Urinary bladder (tissue), 4 donors: ENCODE measurements around the gene DNAH14. TPM values are rescaled to one million over a fixed set of nuclear protein-coding genes. Genes with fewer than 3 reads are reported as not detected.
"Not testable (repeated sequence)": the region's sequence is repeated elsewhere in the genome, so short reads cannot be mapped to it uniquely, and the experiment has no call there.

ENCODE experiments used
- DNase-seq: peaks from one replicate; pipeline ENCODE4 v3.0.0-alpha.2; 2015; ENCODE audit errors: extremely low spot score
- H3K27ac ChIP-seq: one replicate; pipeline ENCODE4 v1.5.1; 2013; ENCODE audit warnings: low read depth, mild to moderate bottlenecking, moderate library complexity
- H3K36me3 ChIP-seq: one replicate; pipeline ENCODE4 v1.6.1; 2013; ENCODE audit warnings: mild to moderate bottlenecking, moderate library complexity; ENCODE audit not compliant: insufficient read depth
- H3K4me1 ChIP-seq: one replicate; pipeline ENCODE4 v1.6.1; 2013; ENCODE audit warnings: mild to moderate bottlenecking, moderate library complexity; ENCODE audit not compliant: insufficient read depth
- H3K4me3 ChIP-seq: one replicate; pipeline ENCODE4 v1.5.1; 2013; ENCODE audit warnings: low read depth, low read length
- WGBS: extraction: QIAGEN DNeasy Blood & Tissue Kit; methylation state at CpG from one replicate; pipeline ENCODE4 v1.1.7; 2013; 5-methylcytosine and 5-hydroxymethylcytosine counted together
- polyA plus RNA-seq: library from polyadenylated mRNA; stranded (reverse); fragments of 200-250 nt; gene quantifications from one replicate; pipeline ENCODE4 v1.2.3, GENCODE V29; 2013
- total RNA-seq: library from RNA; depleted of rRNA; stranded (reverse); fragments of >200 nt; gene quantifications from one replicate; pipeline ENCODE4 v1.2.3, GENCODE V29; 2014
- donor health status: healthy with polysubstance abuse.
- donor health status: healthy.

The DNAH14 gene
- total and polyA plus RNA-seq, 2 donors: 2.8 to 70.4 TPM

GRCh38 chr1:224991550-224991949 lies 62.1 kb downstream of the DNAH14 start:
- not testable (repeated sequence) for H3K36me3 ChIP-seq, H3K4me1 ChIP-seq, H3K4me3 ChIP-seq, H3K27ac ChIP-seq, DNase-seq
- WGBS: 97% methylated on average over 5 of the region's 5 CpGs

- H3K4me1 ChIP-seq: no peaks in the 10 kb centered on the region
These were observed 66.1 kb downstream of the DNAH14 start for GRCh38 chr1:224995602-224996001.

GRCh38 chr1:224996266-224996665 lies 66.8 kb downstream of the DNAH14 start:
- no peak for DNase-seq
- Histone ChIP-seq H3K27ac (no peak overlapping the region), H3K4me1 (no peaks in the 10 kb centered on the region), H3K4me3 (no peak overlapping the region), H3K36me3 (no peaks in the 10 kb centered on the region)
- 89% methylated on average over 1 of the region's 1 CpG for WGBS

More at GRCh38 chr1:224995602-224996001, 66.1 kb downstream of the DNAH14 start:
- no peak for DNase-seq
- H3K27ac ChIP-seq: no peak overlapping the region
- 93% methylated on average over 1 of the region's 1 CpG for WGBS
- H3K4me3 ChIP-seq: no peak overlapping the region
- H3K36me3 ChIP-seq: no peaks in the 10 kb centered on the region

- Histone ChIP-seq H3K4me3 (no peak overlapping the region), H3K36me3 (no peaks in the 10 kb centered on the region), H3K4me1 (no peaks in the 10 kb centered on the region), H3K27ac (no peak overlapping the region)
- 91% methylated on average over 2 of the region's 2 CpGs for WGBS
- no peak for DNase-seq
These were observed 68.7 kb downstream of the DNAH14 start for GRCh38 chr1:224998185-224998584.

GRCh38 chr1:225004396-225004795 lies 74.9 kb downstream of the DNAH14 start:
- no peak overlapping the region for H3K4me3 ChIP-seq
- H3K36me3 ChIP-seq: no peaks in the 10 kb centered on the region
- DNase-seq: no peak
- WGBS: 98% methylated on average over 1 of the region's 1 CpG
- no peaks in the 10 kb centered on the region for H3K4me1 ChIP-seq
- no peak overlapping the region for H3K27ac ChIP-seq

- not testable (repeated sequence) for H3K27ac ChIP-seq, H3K36me3 ChIP-seq, H3K4me3 ChIP-seq, H3K4me1 ChIP-seq, DNase-seq
- 92% methylated on average over 5 of the region's 5 CpGs for WGBS
These were observed 76.9 kb downstream of the DNAH14 start for GRCh38 chr1:225006352-225006751.

GRCh38 chr1:225008050-225008449 lies 78.6 kb downstream of the DNAH14 start:
- WGBS: 94% methylated on average over 5 of the region's 5 CpGs
- H3K36me3 ChIP-seq, DNase-seq, H3K27ac ChIP-seq, H3K4me3 ChIP-seq, H3K4me1 ChIP-seq: not testable (repeated sequence)

GRCh38 chr1:225021037-225021436 lies 91.6 kb downstream of the DNAH14 start:
- Histone ChIP-seq H3K4me3 (no peak overlapping the region), H3K27ac (no peak overlapping the region)

GRCh38 chr1:225026701-225027100 lies 97.2 kb downstream of the DNAH14 start:
- WGBS: 92% methylated on average over 1 of the region's 1 CpG
- no peaks in the 10 kb centered on the region for H3K36me3 ChIP-seq
- H3K4me3 ChIP-seq: no peak overlapping the region
- no peak for DNase-seq
- no peak overlapping the region for H3K27ac ChIP-seq
- no peaks in the 10 kb centered on the region for H3K4me1 ChIP-seq

More at GRCh38 chr1:225021037-225021436, 91.6 kb downstream of the DNAH14 start:
- no peak for DNase-seq
- Histone ChIP-seq H3K36me3 (no peaks in the 10 kb centered on the region), H3K4me1 (no peaks in the 10 kb centered on the region)

GRCh38 chr1:225036441-225036840 lies 107.0 kb downstream of the DNAH14 start:
- H3K4me1 ChIP-seq: not testable (repeated sequence)

GRCh38 chr1:225042263-225042662 lies 112.8 kb downstream of the DNAH14 start:
- H3K4me1 ChIP-seq: no peaks in the 10 kb centered on the region
- DNase-seq: no peak
- H3K27ac ChIP-seq: no peak overlapping the region
- H3K4me3 ChIP-seq: no peak overlapping the region
- H3K36me3 ChIP-seq: no peaks in the 10 kb centered on the region

More at GRCh38 chr1:225036441-225036840, 107.0 kb downstream of the DNAH14 start:
- 81% methylated on average over 1 of the region's 1 CpG for WGBS
- H3K36me3 ChIP-seq, H3K27ac ChIP-seq, H3K4me3 ChIP-seq, DNase-seq: not testable (repeated sequence)

GRCh38 chr1:225044258-225044657 lies 114.8 kb downstream of the DNAH14 start:
- H3K36me3 ChIP-seq: no peaks in the 10 kb centered on the region
- no peaks in the 10 kb centered on the region for H3K4me1 ChIP-seq
- DNase-seq: no peak
- H3K27ac ChIP-seq: no peak overlapping the region
- no peak overlapping the region for H3K4me3 ChIP-seq

GRCh38 chr1:225049594-225049993 lies 120.1 kb downstream of the DNAH14 start:
- no peaks in the 10 kb centered on the region for H3K36me3 ChIP-seq
- no peak overlapping the region for H3K4me3 ChIP-seq
- WGBS: 94% methylated on average over 2 of the region's 2 CpGs
- H3K27ac ChIP-seq: no peak overlapping the region
- no peak for DNase-seq
- H3K4me1 ChIP-seq: no peaks in the 10 kb centered on the region

- Histone ChIP-seq H3K4me3 (no peak overlapping the region), H3K27ac (no peak overlapping the region), H3K4me1 (no peaks in the 10 kb centered on the region), H3K36me3 (no peaks in the 10 kb centered on the region)
- no peak for DNase-seq
- WGBS: 95% methylated on average over 2 of the region's 2 CpGs
These were observed 134.2 kb downstream of the DNAH14 start for GRCh38 chr1:225063722-225064121.

- Histone ChIP-seq H3K27ac (no peak overlapping the region), H3K4me3 (no peak overlapping the region)
- no peak for DNase-seq
These were observed 141.5 kb downstream of the DNAH14 start for GRCh38 chr1:225070972-225071371.

More at GRCh38 chr1:225070972-225071371, 141.5 kb downstream of the DNAH14 start:
- no peaks in the 10 kb centered on the region for H3K4me1 ChIP-seq
- WGBS: 46% methylated on average over 2 of the region's 2 CpGs
- H3K36me3 ChIP-seq: no peaks in the 10 kb centered on the region
